ENCODE results near the gene DTYMK.

GRCh38 chr2:241652722-241653121 lies 33.9 kb downstream of the DTYMK start:
- TF ChIP-seq ZNF121 (tag by site-specific recombination; IDR thresholded peaks at IDR 0.05) (no peak), ZNF837 (tag by site-specific recombination; IDR thresholded peaks at IDR 0.05) (no peak), CTCF (tag by site-specific recombination; IDR thresholded peaks at IDR 0.05) (no peak), ZNF670 (tag by site-specific recombination; IDR thresholded peaks at IDR 0.05; ENCODE audit: low read depth) (no peak), ZNF23 (tag by site-specific recombination; IDR thresholded peaks at IDR 0.05; ENCODE audit: borderline replicate concordance) (no peak), ZNF623 (tag by site-specific recombination; IDR thresholded peaks at IDR 0.05) (no peak), ZNF214 (tag by site-specific recombination; IDR thresholded peaks at IDR 0.05; ENCODE audit: borderline replicate concordance) (no peak), ZNF571 (tag by site-specific recombination; IDR thresholded peaks at IDR 0.05) (no peak)
- TF ChIP-seq, protein P1, sequence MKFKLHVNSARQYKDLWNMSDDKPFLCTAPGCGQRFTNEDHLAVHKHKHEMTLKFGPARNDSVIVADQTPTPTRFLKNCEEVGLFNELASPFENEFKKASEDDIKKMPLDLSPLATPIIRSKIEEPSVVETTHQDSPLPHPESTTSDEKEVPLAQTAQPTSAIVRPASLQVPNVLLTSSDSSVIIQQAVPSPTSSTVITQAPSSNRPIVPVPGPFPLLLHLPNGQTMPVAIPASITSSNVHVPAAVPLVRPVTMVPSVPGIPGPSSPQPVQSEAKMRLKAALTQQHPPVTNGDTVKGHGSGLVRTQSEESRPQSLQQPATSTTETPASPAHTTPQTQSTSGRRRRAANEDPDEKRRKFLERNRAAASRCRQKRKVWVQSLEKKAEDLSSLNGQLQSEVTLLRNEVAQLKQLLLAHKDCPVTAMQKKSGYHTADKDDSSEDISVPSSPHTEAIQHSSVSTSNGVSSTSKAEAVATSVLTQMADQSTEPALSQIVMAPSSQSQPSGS (tag by site-specific recombination; IDR thresholded peaks at IDR 0.05; ENCODE audit: low read depth) = no peak
- TF ChIP-seq, protein P2, sequence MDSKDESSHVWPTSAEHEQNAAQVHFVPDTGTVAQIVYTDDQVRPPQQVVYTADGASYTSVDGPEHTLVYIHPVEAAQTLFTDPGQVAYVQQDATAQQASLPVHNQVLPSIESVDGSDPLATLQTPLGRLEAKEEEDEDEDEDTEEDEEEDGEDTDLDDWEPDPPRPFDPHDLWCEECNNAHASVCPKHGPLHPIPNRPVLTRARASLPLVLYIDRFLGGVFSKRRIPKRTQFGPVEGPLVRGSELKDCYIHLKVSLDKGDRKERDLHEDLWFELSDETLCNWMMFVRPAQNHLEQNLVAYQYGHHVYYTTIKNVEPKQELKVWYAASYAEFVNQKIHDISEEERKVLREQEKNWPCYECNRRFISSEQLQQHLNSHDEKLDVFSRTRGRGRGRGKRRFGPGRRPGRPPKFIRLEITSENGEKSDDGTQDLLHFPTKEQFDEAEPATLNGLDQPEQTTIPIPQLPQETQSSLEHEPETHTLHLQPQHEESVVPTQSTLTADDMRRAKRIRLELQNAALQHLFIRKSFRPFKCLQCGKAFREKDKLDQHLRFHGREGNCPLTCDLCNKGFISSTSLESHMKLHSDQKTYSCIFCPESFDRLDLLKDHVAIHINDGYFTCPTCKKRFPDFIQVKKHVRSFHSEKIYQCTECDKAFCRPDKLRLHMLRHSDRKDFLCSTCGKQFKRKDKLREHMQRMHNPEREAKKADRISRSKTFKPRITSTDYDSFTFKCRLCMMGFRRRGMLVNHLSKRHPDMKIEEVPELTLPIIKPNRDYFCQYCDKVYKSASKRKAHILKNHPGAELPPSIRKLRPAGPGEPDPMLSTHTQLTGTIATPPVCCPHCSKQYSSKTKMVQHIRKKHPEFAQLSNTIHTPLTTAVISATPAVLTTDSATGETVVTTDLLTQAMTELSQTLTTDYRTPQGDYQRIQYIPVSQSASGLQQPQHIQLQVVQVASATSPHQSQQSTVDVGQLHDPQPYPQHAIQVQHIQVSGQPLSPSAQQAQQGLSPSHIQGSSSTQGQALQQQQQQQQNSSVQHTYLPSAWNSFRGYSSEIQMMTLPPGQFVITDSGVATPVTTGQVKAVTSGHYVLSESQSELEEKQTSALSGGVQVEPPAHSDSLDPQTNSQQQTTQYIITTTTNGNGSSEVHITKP (tag by site-specific recombination; IDR thresholded peaks at IDR 0.05) = no peak
- TF ChIP-seq, protein P3, sequence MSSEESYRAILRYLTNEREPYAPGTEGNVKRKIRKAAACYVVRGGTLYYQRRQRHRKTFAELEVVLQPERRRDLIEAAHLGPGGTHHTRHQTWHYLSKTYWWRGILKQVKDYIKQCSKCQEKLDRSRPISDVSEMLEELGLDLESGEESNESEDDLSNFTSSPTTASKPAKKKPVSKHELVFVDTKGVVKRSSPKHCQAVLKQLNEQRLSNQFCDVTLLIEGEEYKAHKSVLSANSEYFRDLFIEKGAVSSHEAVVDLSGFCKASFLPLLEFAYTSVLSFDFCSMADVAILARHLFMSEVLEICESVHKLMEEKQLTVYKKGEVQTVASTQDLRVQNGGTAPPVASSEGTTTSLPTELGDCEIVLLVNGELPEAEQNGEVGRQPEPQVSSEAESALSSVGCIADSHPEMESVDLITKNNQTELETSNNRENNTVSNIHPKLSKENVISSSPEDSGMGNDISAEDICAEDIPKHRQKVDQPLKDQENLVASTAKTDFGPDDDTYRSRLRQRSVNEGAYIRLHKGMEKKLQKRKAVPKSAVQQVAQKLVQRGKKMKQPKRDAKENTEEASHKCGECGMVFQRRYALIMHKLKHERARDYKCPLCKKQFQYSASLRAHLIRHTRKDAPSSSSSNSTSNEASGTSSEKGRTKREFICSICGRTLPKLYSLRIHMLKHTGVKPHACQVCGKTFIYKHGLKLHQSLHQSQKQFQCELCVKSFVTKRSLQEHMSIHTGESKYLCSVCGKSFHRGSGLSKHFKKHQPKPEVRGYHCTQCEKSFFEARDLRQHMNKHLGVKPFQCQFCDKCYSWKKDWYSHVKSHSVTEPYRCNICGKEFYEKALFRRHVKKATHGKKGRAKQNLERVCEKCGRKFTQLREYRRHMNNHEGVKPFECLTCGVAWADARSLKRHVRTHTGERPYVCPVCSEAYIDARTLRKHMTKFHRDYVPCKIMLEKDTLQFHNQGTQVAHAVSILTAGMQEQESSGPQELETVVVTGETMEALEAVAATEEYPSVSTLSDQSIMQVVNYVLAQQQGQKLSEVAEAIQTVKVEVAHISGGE (tag by site-specific recombination; conservative IDR thresholded peaks at IDR 0.05; ENCODE audit: low read depth) = no peak
- TF ChIP-seq, protein P4, sequence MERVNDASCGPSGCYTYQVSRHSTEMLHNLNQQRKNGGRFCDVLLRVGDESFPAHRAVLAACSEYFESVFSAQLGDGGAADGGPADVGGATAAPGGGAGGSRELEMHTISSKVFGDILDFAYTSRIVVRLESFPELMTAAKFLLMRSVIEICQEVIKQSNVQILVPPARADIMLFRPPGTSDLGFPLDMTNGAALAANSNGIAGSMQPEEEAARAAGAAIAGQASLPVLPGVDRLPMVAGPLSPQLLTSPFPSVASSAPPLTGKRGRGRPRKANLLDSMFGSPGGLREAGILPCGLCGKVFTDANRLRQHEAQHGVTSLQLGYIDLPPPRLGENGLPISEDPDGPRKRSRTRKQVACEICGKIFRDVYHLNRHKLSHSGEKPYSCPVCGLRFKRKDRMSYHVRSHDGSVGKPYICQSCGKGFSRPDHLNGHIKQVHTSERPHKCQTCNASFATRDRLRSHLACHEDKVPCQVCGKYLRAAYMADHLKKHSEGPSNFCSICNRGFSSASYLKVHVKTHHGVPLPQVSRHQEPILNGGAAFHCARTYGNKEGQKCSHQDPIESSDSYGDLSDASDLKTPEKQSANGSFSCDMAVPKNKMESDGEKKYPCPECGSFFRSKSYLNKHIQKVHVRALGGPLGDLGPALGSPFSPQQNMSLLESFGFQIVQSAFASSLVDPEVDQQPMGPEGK (tag by site-specific recombination; IDR thresholded peaks at IDR 0.05) = no peak
- TF ChIP-seq, protein P5, sequence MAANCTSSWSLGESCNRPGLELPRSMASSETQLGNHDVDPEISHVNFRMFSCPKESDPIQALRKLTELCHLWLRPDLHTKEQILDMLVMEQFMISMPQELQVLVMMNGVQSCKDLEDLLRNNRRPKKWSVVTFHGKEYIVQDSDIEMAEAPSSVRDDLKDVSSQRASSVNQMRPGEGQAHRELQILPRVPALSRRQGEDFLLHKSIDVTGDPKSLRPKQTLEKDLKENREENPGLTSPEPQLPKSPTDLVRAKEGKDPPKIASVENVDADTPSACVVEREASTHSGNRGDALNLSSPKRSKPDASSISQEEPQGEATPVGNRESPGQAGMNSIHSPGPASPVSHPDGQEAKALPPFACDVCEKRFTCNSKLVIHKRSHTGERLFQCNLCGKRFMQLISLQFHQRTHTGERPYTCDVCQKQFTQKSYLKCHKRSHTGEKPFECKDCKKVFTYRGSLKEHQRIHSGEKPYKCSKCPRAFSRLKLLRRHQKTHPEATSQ (tag by site-specific recombination; IDR thresholded peaks at IDR 0.05) = no peak
